Measurements from ENCODE around the gene PRAMEF4.
"Not testable (repeated sequence)": the region's sequence is repeated elsewhere in the genome, so short reads cannot be mapped to it uniquely, and the experiment has no call there.

PRAMEF4 gene

DNA sequence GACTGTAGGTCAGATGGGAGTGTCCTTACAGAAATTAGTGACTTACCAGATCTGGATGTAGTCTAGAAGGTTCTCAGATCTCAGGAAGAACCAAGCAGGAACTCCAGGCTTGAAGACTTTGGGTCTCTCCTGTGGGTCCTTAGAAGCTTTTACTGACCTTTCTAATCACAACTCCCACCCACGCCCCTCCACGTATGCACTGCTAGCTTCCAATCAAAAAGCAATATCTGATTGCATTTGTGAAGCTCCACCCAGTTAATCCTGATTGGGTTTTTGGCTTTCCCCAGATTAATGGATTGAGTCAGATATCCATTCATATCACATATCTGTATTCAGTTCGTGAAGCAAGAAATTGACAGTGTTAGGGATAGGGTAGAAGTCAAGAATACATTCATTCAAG lies at the start of gene PRAMEF4:
Gene PRAMEF4 (minus strand): TSS at position 101 of the 400 bp plus-strand sequence. CDS start 2,807 bp downstream, outside the sequence.
- not testable (repeated sequence) for DNase-seq (ENCODE audit: low read depth)

DNA sequence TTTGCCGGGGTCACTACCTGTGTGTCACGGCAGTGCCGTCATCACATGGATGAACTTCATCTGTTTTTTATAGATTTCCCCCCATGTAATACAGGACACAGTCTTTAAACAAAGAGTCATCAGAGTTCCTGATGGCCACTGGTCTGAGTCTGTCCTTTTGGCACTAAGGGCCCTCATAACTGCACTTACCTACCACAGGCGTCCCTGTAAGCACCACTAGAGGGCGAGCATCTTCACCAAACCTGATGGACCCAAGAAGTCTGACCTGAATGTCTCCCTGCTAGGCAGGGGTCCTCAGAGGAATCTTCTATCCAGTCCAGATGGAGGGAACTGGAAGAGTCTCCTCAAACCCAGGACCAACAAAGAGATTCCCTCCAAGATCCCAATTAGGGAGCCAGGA lies 38.4 kb upstream of the PRAMEF4 start:
- not testable (repeated sequence) for DNase-seq (ENCODE audit: low read depth)

DNA sequence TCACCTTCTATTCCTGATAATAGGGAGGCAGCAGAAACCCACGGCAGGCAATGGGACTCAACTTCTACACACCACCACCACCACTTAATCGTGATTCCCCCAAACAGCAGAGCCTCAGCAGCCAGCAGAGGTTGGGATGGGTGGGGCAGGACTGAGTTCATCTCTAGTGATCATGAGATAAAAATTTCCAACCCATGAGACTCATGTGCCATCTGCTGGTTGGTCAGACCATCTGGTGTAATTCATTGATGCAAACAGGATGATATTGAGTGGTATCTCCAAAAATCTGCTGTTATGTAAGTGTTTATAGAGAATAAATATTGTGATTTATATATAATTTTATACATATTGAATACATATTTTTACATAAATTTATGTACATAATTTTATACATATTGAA lies 35.7 kb upstream of the PRAMEF4 start:
- not testable (repeated sequence) for DNase-seq (ENCODE audit: low read depth)

DNA sequence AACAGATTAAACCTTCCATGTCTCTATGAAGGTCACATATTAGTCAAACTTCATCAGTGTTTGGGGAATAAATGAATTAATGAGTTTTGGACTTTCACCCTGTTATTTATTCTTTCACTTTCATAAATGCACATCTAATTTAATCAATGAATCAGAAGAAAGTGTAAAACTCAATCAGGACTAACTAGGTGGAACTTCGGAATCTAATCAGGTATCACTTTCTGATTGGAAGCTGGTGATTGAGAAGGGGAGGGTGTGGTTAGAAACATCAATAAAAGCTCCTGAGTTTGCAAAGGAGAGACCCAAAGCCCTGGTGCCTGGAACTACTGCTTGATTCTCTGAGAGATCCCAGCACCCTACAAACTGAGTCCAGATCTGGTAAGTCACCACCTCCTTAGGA lies 30.3 kb upstream of the PRAMEF4 start, which contains the start of gene PRAMEF7:
Gene PRAMEF7 (plus strand): TSS at position 301 of the 400 bp plus-strand sequence. CDS start 1,083 bp downstream, outside the sequence.
- not testable (repeated sequence) for DNase-seq (ENCODE audit: low read depth)

DNA sequence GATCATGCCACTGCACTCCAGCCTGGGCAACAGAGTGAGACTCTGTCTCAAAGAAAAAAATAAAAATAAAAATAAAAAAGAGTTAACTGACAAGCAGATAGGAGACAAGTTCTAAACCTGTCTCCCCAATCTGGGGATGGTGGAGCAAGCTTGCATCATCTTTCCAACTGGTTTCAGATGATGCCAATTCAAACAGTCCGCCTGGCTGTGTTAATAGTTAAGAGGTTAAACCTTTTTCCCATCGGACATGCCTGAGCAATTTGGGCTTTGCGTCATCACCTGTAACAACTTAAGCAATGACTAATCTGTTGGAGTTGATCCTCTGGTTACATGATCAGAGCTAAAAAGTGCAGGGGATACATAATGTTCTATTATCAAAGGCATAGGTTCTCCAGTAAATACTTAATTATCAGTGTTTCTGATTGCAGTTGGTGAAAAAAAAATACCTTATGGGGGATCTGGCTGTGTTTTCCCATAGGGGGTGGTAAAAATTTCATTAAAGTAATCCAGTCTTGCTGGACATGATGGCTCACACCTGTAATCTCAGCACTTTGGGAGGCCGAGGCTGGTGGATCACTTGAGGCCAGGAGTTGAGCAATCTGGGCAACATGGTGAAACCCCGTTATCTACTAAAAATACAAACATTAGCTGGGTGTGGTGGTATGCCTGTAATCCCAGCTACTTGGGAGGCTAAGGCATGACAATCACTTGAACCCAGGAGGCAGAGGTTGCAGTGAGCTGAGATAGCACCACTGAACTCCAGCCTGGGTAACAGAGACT lies 18.0 kb upstream of the PRAMEF4 start:
- DNase-seq (ENCODE audit: low read depth): not testable (repeated sequence)

DNA sequence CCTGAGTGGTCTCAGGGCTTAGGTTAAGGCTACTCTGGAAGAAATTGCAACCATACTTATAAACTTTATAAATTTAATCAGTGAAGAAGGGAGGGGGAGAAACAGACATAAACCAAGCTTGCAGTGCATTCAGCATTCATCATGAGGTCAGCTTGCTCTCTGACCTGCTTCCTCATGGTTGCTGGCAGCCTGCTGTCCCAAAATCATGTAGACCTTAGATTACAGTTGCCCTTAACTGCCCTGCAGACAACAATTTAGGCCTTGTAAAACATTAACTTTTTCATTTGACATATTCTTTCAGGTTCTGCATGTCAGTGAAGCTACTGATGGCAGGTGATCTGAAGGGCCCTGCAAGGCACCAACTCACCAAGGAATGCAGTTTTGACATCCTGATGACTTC lies 13.2 kb upstream of the PRAMEF4 start:
- not testable (repeated sequence) for DNase-seq (ENCODE audit: low read depth)

DNA sequence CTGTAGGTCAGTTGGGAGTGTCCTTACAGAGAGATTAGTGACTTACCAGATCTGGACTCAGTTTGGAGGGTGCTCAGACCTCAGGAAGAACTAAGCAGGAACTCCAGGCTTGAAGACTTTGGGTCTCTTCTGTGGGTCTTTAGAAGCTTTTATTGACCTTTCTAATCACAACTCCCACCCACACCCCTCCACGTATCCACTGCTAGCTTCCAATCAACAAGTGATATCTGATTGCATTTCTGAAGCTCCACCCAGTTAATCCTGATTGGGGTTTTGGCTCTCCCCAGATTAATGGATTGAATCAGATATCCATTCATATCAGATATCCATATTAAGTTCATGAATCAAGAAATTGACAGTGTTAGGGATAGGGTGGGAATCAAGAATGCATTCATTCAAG lies 12.2 kb upstream of the PRAMEF4 start, which contains the start of gene PRAMEF10:
Gene PRAMEF10 (minus strand): TSS at position 101 of the 400 bp plus-strand sequence. CDS start 2,423 bp downstream, outside the sequence.
- not testable (repeated sequence) for DNase-seq (ENCODE audit: low read depth)

DNA sequence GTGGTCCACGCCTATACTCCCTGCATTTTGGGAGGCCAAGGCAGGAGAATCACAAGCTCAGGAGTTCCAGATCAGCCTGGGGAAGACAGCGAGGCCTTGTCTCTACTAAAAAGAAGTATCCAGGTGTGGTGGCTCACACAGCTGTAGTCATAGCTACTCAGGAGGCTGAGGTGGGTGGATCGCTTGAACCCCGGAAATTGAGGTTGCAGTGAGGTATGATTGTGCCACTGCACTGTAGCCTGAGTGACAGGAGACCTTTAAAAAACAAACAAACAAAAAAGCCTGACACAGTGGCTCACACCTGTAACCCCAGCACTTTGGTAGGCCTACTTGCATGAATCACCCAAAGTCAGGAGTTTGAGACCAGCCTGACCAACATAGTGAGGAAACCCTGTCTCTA lies 7.5 kb downstream of the PRAMEF4 start:
- not testable (repeated sequence) for DNase-seq (ENCODE audit: low read depth)

DNA sequence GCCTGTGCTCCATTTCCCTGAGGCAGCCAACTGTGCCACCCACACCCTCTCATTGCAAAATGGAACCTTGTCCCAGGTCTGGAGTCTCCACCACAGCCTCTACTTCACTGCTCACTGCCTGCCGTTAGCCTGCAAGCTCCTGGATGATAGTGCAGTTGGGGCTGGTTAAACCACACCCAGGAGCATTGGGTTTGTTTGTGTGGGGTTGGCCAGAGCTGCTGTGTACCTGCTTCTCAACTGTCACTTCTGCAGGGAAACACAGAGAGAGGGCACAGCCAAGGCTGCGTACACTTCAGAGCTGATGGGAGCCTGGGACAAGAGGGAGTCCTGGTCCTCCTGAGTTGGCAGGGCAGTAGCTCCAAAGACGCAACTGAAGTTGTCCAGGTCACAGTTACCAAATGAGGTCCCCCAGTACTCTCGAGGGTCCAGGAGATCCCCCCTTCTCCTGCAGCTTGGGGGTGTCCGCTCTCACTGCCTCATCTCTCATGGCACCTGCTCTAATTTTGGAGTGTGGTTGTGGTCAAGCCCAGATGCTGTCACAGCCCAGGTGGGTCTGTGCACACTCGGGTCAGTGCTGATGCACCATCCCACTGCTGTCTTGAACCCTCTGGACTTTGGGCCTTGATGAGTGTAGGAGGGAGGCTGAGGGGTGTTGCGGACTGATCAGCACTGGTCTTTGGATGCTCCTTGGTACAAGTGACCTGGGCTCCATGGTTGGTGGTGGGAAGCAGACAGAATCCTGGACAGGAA lies 22.7 kb downstream of the PRAMEF4 start:
- not testable (repeated sequence) for DNase-seq (ENCODE audit: low read depth)

DNA sequence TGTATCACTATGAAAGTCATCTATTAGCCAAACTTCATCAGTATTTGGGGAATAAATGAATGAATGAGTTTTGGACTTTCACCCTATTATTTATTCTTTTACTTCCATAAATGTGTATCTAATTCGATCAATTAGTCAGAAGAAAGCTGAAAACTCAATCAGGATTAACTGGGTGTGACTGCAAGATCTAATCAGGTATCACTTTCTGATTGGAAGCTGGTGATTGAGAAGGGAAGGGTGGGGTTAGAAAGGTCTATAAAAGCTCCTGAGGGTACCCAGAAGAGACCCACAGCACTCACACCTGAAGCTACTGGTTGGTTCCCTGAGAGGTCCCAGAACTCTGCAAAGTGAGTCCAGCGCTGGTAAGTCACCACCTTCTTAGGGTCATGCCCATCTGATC lies 29.2 kb downstream of the PRAMEF4 start, which contains the start of gene PRAMEF2:
Gene PRAMEF2 (plus strand): TSS at position 301 of the 400 bp plus-strand sequence. CDS start 1,924 bp downstream, outside the sequence.
- DNase-seq (ENCODE audit: low read depth): not testable (repeated sequence)

DNA sequence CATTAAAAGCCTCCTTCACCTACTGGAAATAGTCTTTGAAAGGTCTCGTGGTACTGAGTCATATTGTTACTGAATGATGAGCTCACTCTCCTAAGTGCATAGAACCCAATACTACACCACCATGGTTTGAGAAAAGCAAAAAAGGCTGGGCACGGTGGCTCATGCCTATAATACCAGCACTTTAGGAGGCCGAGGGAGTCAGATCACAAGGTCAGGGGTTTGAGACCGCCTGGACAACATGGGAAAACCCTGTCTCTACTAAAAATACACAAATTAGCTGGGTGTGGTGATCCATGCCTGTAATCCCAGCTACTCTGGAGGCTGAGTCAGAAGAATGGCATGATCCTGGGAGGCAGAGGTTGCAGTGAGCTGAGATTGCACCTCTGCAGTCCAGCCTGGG lies 34.2 kb downstream of the PRAMEF4 start:
- no peak for DNase-seq (ENCODE audit: low read depth)

DNA sequence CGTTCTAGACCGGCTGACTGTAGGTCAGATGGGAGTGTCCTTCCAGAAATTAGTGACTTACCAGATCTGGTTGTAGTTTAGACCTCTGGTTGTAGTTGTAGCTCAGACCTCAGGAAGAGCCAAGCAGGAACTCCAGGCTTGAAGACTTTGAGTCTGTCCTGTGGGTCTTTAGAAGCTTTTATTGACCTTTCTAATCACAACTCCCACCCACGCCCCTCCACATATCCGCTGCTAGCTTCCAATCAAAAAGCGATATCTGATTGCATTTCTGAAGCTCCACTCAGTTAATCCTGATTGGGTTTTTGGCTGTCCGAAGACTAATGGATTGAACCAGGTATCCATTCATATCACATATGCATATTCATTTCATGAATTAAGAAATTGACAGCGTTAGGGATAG lies 37.4 kb downstream of the PRAMEF4 start, which contains the start of gene HNRNPCL1:
Gene HNRNPCL1 (minus strand): TSS at position 101 of the 400 bp plus-strand sequence. CDS start 431 bp downstream, outside the sequence.
- not testable (repeated sequence) for DNase-seq (ENCODE audit: low read depth)

DNA sequence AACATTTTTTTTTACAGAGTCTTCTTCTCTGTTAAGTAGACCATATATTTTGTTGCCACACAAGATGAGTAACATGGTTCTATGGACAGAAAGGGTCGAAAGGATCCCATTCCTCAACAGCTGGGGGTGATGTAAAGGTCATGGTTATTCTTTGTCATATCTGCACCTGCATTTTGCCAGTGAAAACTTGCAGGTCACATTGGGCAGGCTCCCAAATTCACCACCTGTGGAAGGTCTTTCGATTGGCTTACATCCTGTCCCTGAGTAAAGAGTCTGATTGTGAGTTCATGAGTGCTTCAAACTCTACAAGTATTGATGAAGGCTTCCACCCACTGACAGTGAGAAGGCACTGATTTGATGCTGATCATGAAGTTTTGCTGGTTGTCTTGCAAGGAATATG lies 52.8 kb downstream of the PRAMEF4 start:
- not testable (repeated sequence) for DNase-seq (ENCODE audit: low read depth)

DNA sequence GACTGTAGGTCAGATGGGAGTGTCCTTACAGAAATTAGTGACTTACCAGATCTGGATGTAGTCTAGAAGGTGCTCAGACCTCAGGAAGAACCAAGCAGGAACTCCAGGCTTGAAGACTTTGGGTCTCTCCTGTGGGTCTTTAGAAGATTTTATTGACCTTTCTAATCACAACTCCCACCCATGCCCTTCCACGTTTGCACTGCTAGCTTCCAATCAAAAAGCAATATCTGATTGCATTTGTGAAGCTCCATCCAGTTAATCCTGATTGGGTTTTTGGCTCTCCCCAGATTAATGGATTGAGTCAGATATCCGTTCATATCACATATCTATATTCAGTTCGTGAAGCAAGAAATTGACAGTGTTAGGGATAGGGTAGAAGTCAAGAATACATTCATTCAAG lies 54.7 kb downstream of the PRAMEF4 start, which contains the start of gene PRAMEF11:
Gene PRAMEF11 (minus strand): TSS at position 101 of the 400 bp plus-strand sequence. CDS start 2,621 bp downstream, outside the sequence.
- not testable (repeated sequence) for DNase-seq (ENCODE audit: low read depth)
